Measurements from ENCODE around the gene KCNN3.

DNA sequence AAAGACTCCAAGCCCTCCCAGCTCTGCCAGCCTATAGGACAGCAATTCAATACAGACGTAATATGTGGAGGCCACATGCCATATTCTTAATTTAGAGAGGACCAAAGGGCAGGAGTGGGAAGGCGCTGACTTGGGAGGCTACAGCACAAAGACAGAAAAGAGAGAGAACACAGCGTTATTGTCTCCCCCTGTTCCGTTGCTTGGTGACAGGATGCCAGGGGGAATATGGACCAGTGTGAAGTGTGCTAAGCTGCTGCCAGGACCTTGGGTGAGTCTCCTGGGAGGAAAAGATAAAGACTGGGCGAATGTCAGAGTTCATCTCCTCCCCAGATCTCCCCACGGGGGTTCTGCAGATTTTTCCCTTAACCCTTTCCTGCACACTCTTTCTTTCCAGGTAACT is 160.0 kb downstream of the KCNN3 start:
- TF ChIP-seq, protein P1, sequence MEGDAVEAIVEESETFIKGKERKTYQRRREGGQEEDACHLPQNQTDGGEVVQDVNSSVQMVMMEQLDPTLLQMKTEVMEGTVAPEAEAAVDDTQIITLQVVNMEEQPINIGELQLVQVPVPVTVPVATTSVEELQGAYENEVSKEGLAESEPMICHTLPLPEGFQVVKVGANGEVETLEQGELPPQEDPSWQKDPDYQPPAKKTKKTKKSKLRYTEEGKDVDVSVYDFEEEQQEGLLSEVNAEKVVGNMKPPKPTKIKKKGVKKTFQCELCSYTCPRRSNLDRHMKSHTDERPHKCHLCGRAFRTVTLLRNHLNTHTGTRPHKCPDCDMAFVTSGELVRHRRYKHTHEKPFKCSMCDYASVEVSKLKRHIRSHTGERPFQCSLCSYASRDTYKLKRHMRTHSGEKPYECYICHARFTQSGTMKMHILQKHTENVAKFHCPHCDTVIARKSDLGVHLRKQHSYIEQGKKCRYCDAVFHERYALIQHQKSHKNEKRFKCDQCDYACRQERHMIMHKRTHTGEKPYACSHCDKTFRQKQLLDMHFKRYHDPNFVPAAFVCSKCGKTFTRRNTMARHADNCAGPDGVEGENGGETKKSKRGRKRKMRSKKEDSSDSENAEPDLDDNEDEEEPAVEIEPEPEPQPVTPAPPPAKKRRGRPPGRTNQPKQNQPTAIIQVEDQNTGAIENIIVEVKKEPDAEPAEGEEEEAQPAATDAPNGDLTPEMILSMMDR (IDR thresholded peaks at IDR 0.05) = no peak
- TF ChIP-seq POLR2AphosphoS5 (IDR thresholded peaks at IDR 0.05) (no peak), EP300 (IDR thresholded peaks at IDR 0.05) (no peak), POLR2A (IDR thresholded peaks at IDR 0.05; ENCODE audit: low read depth) (no peak)

All from esophagus muscularis mucosa (tissue), 4 donors.